Measurements from ENCODE around the gene CDK16.
A peak's percentile ranks its signal among the peaks of the same experiment; 100 is the strongest.

The CDK16 gene

DNA sequence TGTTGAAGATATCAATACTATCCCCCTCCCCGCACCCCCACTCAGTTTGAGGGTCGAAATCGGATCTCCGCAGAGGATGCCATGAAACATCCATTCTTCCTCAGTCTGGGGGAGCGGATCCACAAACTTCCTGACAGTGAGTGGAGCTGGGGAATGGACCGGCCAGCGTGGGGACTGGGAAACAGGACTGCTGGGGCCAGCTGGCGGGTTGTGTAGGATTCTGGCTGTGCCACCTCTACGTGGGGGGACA, 8.8 kb downstream of the CDK16 start:
- TF ChIP-seq, protein P1, sequence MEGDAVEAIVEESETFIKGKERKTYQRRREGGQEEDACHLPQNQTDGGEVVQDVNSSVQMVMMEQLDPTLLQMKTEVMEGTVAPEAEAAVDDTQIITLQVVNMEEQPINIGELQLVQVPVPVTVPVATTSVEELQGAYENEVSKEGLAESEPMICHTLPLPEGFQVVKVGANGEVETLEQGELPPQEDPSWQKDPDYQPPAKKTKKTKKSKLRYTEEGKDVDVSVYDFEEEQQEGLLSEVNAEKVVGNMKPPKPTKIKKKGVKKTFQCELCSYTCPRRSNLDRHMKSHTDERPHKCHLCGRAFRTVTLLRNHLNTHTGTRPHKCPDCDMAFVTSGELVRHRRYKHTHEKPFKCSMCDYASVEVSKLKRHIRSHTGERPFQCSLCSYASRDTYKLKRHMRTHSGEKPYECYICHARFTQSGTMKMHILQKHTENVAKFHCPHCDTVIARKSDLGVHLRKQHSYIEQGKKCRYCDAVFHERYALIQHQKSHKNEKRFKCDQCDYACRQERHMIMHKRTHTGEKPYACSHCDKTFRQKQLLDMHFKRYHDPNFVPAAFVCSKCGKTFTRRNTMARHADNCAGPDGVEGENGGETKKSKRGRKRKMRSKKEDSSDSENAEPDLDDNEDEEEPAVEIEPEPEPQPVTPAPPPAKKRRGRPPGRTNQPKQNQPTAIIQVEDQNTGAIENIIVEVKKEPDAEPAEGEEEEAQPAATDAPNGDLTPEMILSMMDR (conservative IDR thresholded peaks at IDR 0.05; ENCODE audit: low read depth, low read length): no peak
- no peak for DNase-seq (ENCODE audit: low read depth)

GRCh38 chrX:47228550-47229270, 10.2 kb downstream of the CDK16 start:
- H3K4me3 ChIP-seq (ENCODE audit: low read depth, low read length): no peak overlapping the region
- TF ChIP-seq, protein P1 (conservative IDR thresholded peaks at IDR 0.05; ENCODE audit: low read depth, low read length): no peak
- DNase-seq (ENCODE audit: low read depth): no peak

More for the DNA sequence above, 8.8 kb downstream of the CDK16 start:
- no peak overlapping the region for H3K4me3 ChIP-seq (ENCODE audit: low read depth, low read length)

DNA sequence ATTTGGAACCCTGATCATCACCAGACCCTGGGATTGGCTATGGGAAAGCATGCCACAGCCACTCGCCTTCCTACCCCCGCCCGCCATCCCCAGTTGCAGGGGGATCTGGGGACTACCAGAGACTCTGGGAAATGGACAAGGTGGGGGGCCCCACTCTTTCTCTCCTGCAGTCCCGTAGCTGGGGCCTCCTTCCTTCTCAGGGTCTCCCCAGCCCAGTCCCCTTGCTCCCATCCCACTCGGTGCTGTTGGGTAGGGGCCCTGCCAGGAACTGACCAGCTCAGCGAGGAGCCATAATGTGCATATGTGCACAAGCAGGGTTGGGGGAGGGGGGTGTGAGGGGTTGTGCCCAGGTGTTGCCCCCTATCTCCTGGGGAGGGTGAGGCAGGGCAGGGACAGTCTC, 10.9 kb downstream of the CDK16 start:
- DNase-seq (ENCODE audit: low read depth): no peak
- TF ChIP-seq, protein P1 (conservative IDR thresholded peaks at IDR 0.05; ENCODE audit: low read depth, low read length): no peak
- no peak overlapping the region for H3K4me3 ChIP-seq (ENCODE audit: low read depth, low read length)

- no peak for DNase-seq (ENCODE audit: low read depth)
- TF ChIP-seq, protein P1 (conservative IDR thresholded peaks at IDR 0.05; ENCODE audit: low read depth, low read length): no peak
- no peak overlapping the region for H3K4me3 ChIP-seq (ENCODE audit: low read depth, low read length)
These were observed 11.8 kb downstream of the CDK16 start for GRCh38 chrX:47230136-47230868.

DNA sequence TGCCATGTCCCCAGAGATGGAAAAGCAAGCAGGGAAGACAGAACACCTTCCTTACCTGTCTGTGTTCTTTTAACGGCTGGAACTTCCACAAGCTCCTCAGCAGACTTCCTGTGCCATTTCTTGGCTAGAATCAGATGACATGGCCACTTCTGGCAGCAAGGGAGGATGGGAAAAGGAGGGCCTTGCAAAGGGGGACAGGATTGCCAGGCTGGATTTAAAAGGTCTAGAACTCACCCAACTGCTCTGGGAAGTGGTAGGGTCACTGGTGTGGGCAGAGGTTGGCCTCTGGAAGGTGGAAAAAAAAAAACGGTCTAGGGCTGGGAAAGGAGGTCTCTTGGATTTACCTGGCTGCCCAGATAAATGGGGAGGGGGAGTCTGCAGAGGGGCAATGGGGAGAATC, 12.7 kb downstream of the CDK16 start:
- no peak overlapping the region for H3K4me3 ChIP-seq (ENCODE audit: low read depth, low read length)
- TF ChIP-seq, protein P1 (conservative IDR thresholded peaks at IDR 0.05; ENCODE audit: low read depth, low read length): no peak
- DNase-seq (ENCODE audit: low read depth): no peak

DNA sequence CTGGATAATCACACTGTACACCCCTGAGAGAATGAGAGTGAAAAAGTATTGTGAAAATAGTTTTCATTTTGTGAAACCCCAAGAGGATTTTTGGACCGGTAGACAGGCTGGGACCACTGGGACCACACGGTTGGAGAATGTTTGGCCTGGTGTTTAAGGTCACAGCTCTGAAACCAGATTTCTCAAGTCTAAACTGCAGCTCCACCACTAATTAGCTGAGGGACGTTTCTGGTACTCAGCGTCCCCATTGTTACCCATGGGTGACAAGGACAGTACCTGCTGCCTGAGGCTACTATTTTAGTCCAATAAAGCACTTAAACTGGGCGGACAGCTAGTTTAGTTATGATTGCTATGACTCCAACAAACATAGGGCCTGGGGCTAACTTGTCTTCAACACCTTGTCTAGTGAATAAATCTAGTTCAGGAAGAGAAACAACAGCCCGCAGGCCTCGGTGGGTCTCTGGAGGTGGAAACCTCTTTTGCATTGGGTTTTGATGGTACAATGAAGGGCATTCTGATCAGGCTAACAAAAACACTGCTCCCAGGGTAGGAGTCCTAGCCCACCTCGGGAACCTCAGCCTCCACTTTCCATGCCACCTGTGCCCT, 13.8 kb downstream of the CDK16 start:
- H3K4me3 ChIP-seq (ENCODE audit: low read depth, low read length): peak overlapping the region; percentile 75
- TF ChIP-seq, protein P1 (conservative IDR thresholded peaks at IDR 0.05; ENCODE audit: low read depth, low read length): no peak
- DNase-seq (ENCODE audit: low read depth): no peak

All from choroid plexus epithelial cell (primary cell).